ENCODE results near the gene ATP11A.
A peak's percentile ranks its signal among the peaks of the same experiment; 100 is the strongest.

The ATP11A gene

GRCh38 chr13:112689303-112690245, at the start of gene ATP11A (continued):
- TF ChIP-seq ZNF214 (tag by site-specific recombination; IDR thresholded peaks at IDR 0.05; ENCODE audit: borderline replicate concordance) (no peak), ZBTB44 (tag by site-specific recombination; IDR thresholded peaks at IDR 0.05) (no peak), PRDM4 (tag by site-specific recombination; IDR thresholded peaks at IDR 0.05) (no peak), ZNF184 (tag by site-specific recombination; IDR thresholded peaks at IDR 0.05) (no peak), ZBTB48 (tag by site-specific recombination; IDR thresholded peaks at IDR 0.05) (no peak), ZFHX2 (tag by site-specific recombination; conservative IDR thresholded peaks at IDR 0.05) (peak; percentile 65), PBX3 (CRISPR knock-in tag; IDR thresholded peaks at IDR 0.05) (peak; percentile 64; the same call in 1 of the 2 replicates), ZNF704 (tag by site-specific recombination; IDR thresholded peaks at IDR 0.05) (no peak), YY1 (tag by site-specific recombination; IDR thresholded peaks at IDR 0.05) (no peak), SP2 (tag by site-specific recombination; IDR thresholded peaks at IDR 0.05) (no peak; the same call in 1 of the 2 replicates), KLF16 (tag by site-specific recombination; IDR thresholded peaks at IDR 0.05) (no peak), ZNF335 (tag by site-specific recombination; conservative IDR thresholded peaks at IDR 0.05) (peak; percentile 54; the same call in 1 of the 2 replicates), ZNF394 (tag by site-specific recombination; IDR thresholded peaks at IDR 0.05; ENCODE audit: borderline replicate concordance) (peak; percentile 39; the same call in 1 of the 2 replicates), ZNF2 (tag by site-specific recombination; IDR thresholded peaks at IDR 0.05) (0 out of 2 replicates have a peak, but pooled peaks have one; percentile 20), ZNF513 (tag by site-specific recombination; IDR thresholded peaks at IDR 0.05) (no peak), ZFP69B (tag by site-specific recombination; IDR thresholded peaks at IDR 0.05) (no peak), ZNF404 (tag by site-specific recombination; IDR thresholded peaks at IDR 0.05) (no peak), ZNF621 (tag by site-specific recombination; IDR thresholded peaks at IDR 0.05) (no peak), ZNF544 (tag by site-specific recombination; IDR thresholded peaks at IDR 0.05) (no peak), GFI1B (tag by site-specific recombination; IDR thresholded peaks at IDR 0.05) (no peak), ZBTB10 (tag by site-specific recombination; IDR thresholded peaks at IDR 0.05) (no peak), SP7 (tag by site-specific recombination; IDR thresholded peaks at IDR 0.05) (peak; percentile 47; the same call in 1 of the 2 replicates), ZNF48 (tag by site-specific recombination; IDR thresholded peaks at IDR 0.05) (no peak), PATZ1 (tag by site-specific recombination; IDR thresholded peaks at IDR 0.05) (peak; percentile 54; the same call in 1 of the 2 replicates), ZNF24 (tag by site-specific recombination; IDR thresholded peaks at IDR 0.05) (no peak)

Data from HEK293 (cell line).